SIG-M5 (cell line): ENCODE measurements around the gene SPEG.
"Not testable (repeated sequence)": the region's sequence is repeated elsewhere in the genome, so short reads cannot be mapped to it uniquely, and the experiment has no call there.

Source experiments
- DNase-seq: peaks from one replicate; lab custom pipeline; 2025; lab: John Stamatoyannopoulos, UW

The SPEG gene

GRCh38 chr2:219404954-219405353, 29.7 kb upstream of the SPEG start:
- DNase-seq: no peak

DNA sequence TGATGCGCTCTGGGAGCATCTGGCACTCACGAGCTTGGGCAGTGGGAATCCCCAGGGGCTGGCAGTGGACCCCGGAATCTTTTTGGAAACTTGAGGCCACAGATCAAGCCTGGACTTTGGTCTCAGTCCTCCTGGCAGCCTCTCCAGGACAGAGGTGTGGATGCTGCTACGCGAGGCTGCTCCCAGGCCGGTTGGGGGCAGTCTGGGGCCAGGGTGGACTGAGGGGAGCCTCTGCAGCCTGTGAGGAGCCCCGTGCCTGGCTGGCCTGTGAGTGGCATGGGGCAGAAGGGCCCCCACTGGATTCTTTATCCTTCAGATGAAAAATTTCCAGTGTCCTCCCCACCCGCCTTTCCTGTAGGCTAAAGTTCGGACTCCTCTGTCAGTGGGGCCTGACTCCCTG, 29.2 kb upstream of the SPEG start:
- no peak for DNase-seq

DNA sequence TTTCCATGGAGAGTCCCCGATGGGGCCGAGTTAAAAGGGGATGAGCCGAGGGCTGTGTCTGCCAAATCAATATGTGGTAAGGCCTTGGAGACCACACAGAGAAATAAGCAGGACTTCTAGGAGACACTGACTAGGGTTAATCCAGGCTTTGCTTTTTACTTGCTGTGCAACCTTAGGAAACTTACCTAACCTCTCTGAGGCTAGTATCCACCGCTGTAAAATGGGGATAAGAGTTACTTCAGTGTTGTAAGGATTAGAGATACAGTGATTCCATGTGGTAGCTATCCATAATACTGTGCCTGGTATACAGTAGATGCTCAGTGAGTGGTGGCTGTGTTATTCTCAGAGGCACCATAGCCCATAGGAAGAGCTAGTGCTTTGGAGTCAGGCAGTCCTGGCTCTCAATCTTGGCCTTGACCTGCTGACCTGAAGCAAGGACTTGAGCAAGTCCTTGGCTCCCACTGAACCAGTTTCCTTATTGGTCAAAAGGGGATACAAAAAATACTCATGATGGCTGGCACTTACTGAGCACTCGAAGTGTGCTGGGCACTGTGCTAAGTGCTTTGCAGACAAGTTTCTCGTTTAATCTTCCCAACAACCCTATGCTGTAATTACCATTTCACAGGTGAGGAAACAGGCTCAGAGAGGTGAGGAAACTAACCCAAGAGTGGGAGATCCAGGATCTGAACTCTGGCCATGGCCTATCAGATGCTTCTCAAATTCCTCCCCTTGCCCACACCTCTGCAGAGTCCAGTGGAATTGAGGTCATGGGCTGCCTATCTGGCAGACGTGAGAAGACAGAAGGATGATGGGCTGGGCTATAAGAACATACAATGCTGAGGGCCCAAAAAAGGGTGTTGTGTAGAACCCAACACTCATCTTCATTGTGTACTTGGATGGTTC, 28.4 kb upstream of the SPEG start:
- no peak for DNase-seq

- no peak for DNase-seq
Measured at GRCh38 chr2:219406861-219407230, 27.8 kb upstream of the SPEG start.

DNA sequence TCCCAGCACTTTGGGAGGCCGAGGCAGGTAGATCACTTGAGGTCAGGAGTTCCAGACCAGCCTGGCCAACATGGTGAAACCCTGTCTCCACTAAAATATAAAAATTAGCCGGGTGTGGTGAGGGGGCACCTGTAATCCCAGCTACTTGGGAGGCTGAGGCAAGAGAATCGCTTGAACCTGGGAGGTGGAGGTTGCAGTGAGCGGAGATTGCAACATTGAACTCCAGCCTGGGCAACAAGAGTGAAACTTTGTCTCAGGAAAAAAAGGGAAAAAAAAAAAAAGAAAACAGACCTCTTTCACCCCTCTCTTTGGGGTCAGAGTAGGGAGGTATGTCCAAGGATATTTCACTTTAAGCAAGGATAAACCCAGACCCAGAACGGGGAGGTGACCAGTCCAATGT, 27.3 kb upstream of the SPEG start:
- DNase-seq: not testable (repeated sequence)

GRCh38 chr2:219408204-219408603, 26.4 kb upstream of the SPEG start:
- DNase-seq: no peak

GRCh38 chr2:219408631-219409030, 26.0 kb upstream of the SPEG start:
- no peak for DNase-seq

DNA sequence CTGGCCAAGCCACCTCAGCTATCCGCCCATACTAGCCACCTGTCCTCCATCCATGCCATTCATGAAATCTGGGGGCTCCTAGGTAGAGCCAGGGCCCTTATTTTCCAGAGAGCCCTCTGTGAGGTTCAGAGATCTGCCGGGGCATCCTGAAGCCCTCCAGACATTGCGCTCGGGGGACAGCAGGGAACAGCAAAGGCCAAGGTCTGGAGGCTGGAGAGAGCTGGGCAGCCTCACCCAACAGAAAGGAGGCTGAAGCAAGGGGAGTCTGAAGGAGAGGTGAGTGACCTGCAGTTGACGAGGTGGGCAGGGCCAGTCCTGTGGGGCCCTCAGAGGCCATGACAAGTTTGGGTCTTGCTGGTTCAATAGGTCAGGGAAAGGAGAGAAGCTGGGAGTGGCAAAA, 25.0 kb upstream of the SPEG start:
- DNase-seq: no peak

- no peak for DNase-seq
Measured at GRCh38 chr2:219410390-219410789, 24.3 kb upstream of the SPEG start.

GRCh38 chr2:219414857-219415256, 19.8 kb upstream of the SPEG start:
- DNase-seq: no peak

GRCh38 chr2:219415580-219416234, 18.9 kb upstream of the SPEG start:
- DNase-seq: no peak

GRCh38 chr2:219416235-219416602, 18.4 kb upstream of the SPEG start:
- no peak for DNase-seq

- no peak for DNase-seq
Measured at GRCh38 chr2:219416938-219417337, 17.7 kb upstream of the SPEG start.

DNA sequence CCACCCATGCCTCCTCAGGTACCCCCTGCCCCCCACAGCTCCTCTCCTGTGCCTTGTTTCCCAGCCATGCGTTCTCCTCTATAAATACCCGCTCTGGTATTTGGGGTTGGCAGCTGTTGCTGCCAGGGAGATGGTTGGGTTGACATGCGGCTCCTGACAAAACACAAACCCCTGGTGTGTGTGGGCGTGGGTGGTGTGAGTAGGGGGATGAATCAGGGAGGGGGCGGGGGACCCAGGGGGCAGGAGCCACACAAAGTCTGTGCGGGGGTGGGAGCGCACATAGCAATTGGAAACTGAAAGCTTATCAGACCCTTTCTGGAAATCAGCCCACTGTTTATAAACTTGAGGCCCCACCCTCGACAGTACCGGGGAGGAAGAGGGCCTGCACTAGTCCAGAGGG, 17.3 kb upstream of the SPEG start:
- no peak for DNase-seq

GRCh38 chr2:219418155-219419011, 16.3 kb upstream of the SPEG start, which contains the start of gene DES:
Gene DES (plus strand): TSS chr2:219418377. CDS start chr2:219418463, 86 bp downstream.
- no peak for DNase-seq

DNA sequence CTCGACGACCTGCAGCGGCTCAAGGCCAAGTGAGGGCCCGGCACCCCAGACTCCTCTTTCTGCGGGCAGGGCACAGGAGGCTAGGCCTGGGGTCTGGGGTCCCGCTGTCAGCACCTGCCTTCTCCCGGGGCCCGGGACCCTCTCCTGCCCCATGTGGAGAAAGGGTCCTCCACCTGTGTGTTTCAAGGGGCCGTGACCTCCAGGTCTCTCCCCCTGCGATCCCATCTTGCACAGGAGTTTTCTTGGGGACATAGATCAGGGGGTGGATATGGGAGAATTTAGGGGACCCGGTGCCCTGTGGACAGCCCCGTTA, 15.7 kb upstream of the SPEG start:
- no peak for DNase-seq

DNA sequence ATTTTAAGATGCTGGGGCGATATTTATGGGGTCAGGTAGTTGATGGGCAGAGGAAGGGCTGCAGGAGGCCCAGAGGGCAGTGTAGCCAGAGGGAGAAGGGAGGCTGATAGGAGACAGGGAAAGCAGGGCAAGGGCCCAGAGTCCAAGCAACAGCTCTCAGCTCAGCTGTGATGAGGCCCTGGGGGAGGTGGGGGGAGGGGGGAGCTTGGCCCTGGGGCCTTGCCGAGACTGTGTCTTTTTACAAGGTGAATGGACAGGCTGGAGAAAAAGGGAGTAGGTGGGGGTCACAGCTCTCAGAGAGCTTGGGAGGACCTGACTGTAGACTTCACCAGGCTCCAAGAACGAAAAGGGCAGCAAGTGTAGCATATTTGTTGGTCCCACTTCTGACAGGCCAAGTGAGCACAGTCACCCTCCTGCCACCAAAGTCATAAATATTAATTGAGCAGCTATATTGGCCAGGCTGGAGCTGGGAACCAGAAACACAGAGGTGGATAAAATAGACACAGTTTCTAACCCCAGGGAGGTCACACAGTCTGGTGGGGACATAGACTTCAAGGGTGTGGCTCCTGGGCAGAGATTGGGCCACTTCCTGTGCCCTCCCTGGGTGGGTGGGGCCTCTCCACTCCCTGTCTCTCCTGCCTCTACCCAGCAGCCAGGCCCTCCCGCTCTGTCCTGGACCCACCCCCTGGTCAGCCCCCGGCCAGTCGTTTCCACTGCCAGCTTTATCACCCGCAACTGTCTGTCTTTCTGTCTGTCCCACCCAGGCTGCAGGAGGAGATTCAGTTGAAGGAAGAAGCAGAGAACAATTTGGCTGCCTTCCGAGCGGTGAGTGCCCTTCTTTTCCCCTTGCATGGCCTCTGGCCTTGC, 15.1 kb upstream of the SPEG start:
- DNase-seq: no peak

DNA sequence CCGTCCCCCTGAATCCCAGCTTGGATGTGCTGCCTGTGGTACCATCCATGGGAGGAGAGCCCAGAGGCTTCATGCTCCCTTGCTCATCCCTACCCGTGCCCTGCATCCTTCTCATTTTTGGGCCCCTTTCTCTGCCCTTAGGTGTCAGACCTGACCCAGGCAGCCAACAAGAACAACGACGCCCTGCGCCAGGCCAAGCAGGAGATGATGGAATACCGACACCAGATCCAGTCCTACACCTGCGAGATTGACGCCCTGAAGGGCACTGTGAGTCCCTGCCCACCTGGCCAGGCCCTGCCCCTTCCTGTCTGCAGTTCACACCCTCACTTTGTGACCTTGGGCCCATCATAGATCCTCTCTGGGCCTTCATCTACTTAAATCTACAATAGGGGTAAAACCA, 14.0 kb upstream of the SPEG start:
- DNase-seq: no peak

DNA sequence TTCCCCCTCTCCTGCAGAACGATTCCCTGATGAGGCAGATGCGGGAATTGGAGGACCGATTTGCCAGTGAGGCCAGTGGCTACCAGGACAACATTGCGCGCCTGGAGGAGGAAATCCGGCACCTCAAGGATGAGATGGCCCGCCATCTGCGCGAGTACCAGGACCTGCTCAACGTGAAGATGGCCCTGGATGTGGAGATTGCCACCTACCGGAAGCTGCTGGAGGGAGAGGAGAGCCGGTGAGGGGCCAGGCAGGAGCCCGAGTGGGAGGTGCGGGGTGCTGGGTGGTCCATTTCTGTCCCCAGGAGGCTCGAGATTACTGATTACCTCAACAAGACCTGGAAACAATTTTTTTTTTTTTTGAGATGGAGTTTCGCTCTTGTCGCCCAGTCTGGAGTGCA, 13.3 kb upstream of the SPEG start:
- DNase-seq: no peak

- DNase-seq: no peak
Measured at GRCh38 chr2:219422952-219423534, 11.6 kb upstream of the SPEG start.

DNA sequence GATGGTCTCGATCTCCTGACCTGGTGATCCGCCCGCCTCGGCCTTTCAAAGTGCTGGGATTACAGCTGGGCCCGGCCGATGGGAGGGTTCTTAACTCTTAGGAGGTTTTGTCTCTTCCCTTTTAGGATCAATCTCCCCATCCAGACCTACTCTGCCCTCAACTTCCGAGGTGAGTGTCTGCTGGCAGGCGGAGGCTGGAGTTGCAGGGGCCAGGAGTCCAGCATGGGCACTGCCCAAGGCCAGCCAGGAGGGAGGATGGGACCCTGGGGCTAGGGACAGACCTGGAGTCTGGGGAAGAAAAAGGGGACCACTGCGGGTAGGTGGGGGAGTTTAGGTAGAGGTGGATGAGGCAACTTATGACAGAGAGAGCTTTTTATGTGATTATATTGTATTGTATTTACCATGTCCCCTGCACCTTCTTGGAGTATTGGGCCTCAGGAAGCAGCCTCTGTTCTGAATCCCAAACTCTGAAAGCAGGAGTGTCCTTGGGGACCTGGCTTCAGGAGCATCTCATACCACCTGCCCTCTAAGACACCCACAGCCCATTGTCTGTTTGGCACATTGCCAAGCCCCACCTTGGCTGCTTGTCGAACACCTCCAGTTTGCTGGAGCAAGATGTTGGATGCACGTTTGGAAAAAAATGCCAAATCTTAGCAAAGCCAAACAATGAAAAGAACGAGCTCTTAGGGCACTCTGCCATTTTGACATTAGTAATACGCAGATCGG, 10.8 kb upstream of the SPEG start:
- DNase-seq: no peak
